Karpas-422 (cell line): ENCODE measurements around the gene PTCD3. TPM values are rescaled to one million over a fixed set of nuclear protein-coding genes. Genes with fewer than 3 reads are reported as not detected.
A peak's percentile ranks its signal among the peaks of the same experiment; 100 is the strongest.

Experiments
- DNase-seq: peaks from one replicate; pipeline ENCODE4 v3.0.0-alpha.2; 2015
- H2AFZ ChIP-seq: fragments of 200-600 bp; sonication (generic); 2 replicates; pipeline ENCODE4 v1.6.1; 2014; ENCODE audit warnings: antibody characterized with exemption, low read length, mixed read lengths
- H3K27ac ChIP-seq: fragments of 200-600 bp; sonication (generic); 2 replicates; pipeline ENCODE4 v1.5.1; 2014; ENCODE audit warnings: mild to moderate bottlenecking, low read length, moderate library complexity
- H3K27me3 ChIP-seq: fragments of 200-600 bp; sonication (generic); 2 replicates; pipeline ENCODE4 v1.6.1; 2014; ENCODE audit warnings: low read length, mixed read lengths
- H3K36me3 ChIP-seq: fragments of 200-600 bp; sonication (generic); 2 replicates; pipeline ENCODE4 v1.6.1; 2014; ENCODE audit warnings: low read length, mixed read lengths; ENCODE audit not compliant: insufficient read depth
- H3K4me1 ChIP-seq: fragments of 200-600 bp; sonication (generic); 2 replicates; pipeline ENCODE4 v1.6.1; 2014; ENCODE audit warnings: mild to moderate bottlenecking, low read length, mixed read lengths
- H3K4me2 ChIP-seq: fragments of 200-600 bp; sonication (generic); 2 replicates; pipeline ENCODE4 v1.6.1; 2014; ENCODE audit warnings: low read length, low read depth, mild to moderate bottlenecking; ENCODE audit not compliant: poor library complexity, severe bottlenecking
- H3K4me3 ChIP-seq: fragments of 200-600 bp; sonication (generic); 2 replicates; pipeline ENCODE4 v1.5.1; 2014; ENCODE audit warnings: mild to moderate bottlenecking, antibody characterized with exemption, low read length, mixed read lengths
- H3K79me2 ChIP-seq: fragments of 200-600 bp; sonication (generic); 2 replicates; pipeline ENCODE4 v1.6.1; 2014; ENCODE audit warnings: mild to moderate bottlenecking, low read length, mixed read lengths
- H3K9ac ChIP-seq: fragments of 200-600 bp; sonication (generic); 2 replicates; pipeline ENCODE4 v1.6.0; 2014; ENCODE audit warnings: low read length
- H3K9me2 ChIP-seq: fragments of 200-600 bp; sonication (generic), shearing (Covaris generic); replicated peaks from 2 replicates; pipeline ENCODE4 v1.6.0; 2014; ENCODE audit warnings: mild to moderate bottlenecking, low read length, moderate library complexity; ENCODE audit not compliant: insufficient read depth
- H3K9me3 ChIP-seq: fragments of 300-700, 200-600 bp; sonication (generic); 2 replicates; pipeline ENCODE4 v1.6.1; 2014; ENCODE audit warnings: low read length, mixed read lengths
- H4K20me1 ChIP-seq: fragments of 200-600 bp; sonication (generic); 2 replicates; pipeline ENCODE4 v1.6.1; 2014; ENCODE audit warnings: mild to moderate bottlenecking, antibody characterized with exemption, low read length, low read depth; ENCODE audit not compliant: insufficient read depth
- total RNA-seq: library from RNA; depleted of rRNA; stranded (reverse); fragments of >200 nt; shearing (Covaris generic); gene quantifications from 2 replicates; pipeline ENCODE4 v1.2.3, GENCODE V29; 2014; ENCODE audit warnings: low replicate concordance

Gene PTCD3
- total RNA-seq, 1 experiment from 2014 or later, result 248 TPM

- Histone ChIP-seq H3K79me2 (peaks cover 7% of the 10 kb centered on the region; the same call in 1 of the 2 replicates), H3K9ac (no peak overlapping the region), H3K4me3 (no peak overlapping the region), H3K27ac (no peak overlapping the region), H3K27me3 (no peaks in the 10 kb centered on the region), H3K9me3 (no peaks in the 10 kb centered on the region), H3K4me2 (no peak overlapping the region), H2AFZ (no peak overlapping the region), H3K9me2 (no peaks in the 10 kb centered on the region), H3K36me3 (peaks cover 70% of the 10 kb centered on the region), H4K20me1 (0 out of 2 replicates have a peak, but pooled peaks cover 4% of the 10 kb centered on the region), H3K4me1 (peaks cover 10% of the 10 kb centered on the region)
- DNase-seq, result no peak
Measured at GRCh38 chr2:86074811-86075210, 31.2 kb upstream of the PTCD3 start.

DNA sequence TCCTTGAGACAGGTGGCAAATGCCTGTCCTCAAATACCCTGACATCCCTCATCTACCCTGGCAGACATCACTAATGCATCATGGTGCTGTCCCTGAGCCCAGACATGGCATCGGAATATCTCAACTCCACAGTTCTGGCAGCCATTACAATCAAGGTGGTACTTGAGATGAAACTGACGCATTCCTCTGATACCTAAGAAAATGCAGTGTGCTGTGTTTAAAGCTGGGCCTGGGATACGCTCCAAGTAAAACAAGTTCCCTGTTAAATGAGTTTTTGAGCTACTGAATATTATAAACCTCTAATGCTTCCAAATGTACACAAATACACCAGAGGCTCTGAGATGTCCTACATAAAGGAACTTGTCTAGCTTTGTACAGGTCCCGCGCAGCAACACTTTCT is 30.1 kb upstream of the PTCD3 start:
- Histone ChIP-seq H3K9me2 (no peaks in the 10 kb centered on the region), H2AFZ (no peak overlapping the region), H3K27ac (no peak overlapping the region), H4K20me1 (peaks cover 4% of the 10 kb centered on the region; the same call in 1 of the 2 replicates), H3K36me3 (peaks cover 69% of the 10 kb centered on the region), H3K27me3 (no peaks in the 10 kb centered on the region), H3K79me2 (peaks cover 4% of the 10 kb centered on the region; the same call in 1 of the 2 replicates), H3K4me1 (peaks cover 20% of the 10 kb centered on the region), H3K9ac (no peak overlapping the region), H3K4me2 (no peak overlapping the region), H3K4me3 (no peak overlapping the region), H3K9me3 (no peaks in the 10 kb centered on the region)
- no peak for DNase-seq

- Histone ChIP-seq H3K27ac (no peak overlapping the region), H3K4me2 (no peak overlapping the region), H3K9me2 (no peaks in the 10 kb centered on the region)
Measured at GRCh38 chr2:86078774-86079545, 27.1 kb upstream of the PTCD3 start.

GRCh38 chr2:86079981-86080911 is 25.8 kb upstream of the PTCD3 start:
- no peak overlapping the region for H3K4me2 ChIP-seq
- peak; percentile 91 for DNase-seq
- no peak overlapping the region for H2AFZ ChIP-seq
- H3K27ac ChIP-seq, result no peak overlapping the region
- peaks cover 53% of the 10 kb centered on the region for H3K36me3 ChIP-seq
- H3K79me2 ChIP-seq, result 0 out of 2 replicates have a peak, but pooled peaks cover 3% of the 10 kb centered on the region
- no peaks in the 10 kb centered on the region for H3K27me3 ChIP-seq
- no peaks in the 10 kb centered on the region for H3K9me2 ChIP-seq
- no peaks in the 10 kb centered on the region for H3K9me3 ChIP-seq
- H3K9ac ChIP-seq, result no peak overlapping the region
- H3K4me3 ChIP-seq, result no peak overlapping the region
- H4K20me1 ChIP-seq, result peaks cover 5% of the 10 kb centered on the region; the same call in 1 of the 2 replicates
- H3K4me1 ChIP-seq, result peaks cover 9% of the 10 kb centered on the region

More at GRCh38 chr2:86078774-86079545, 27.1 kb upstream of the PTCD3 start:
- no peaks in the 10 kb centered on the region for H3K9me3 ChIP-seq
- H3K9ac ChIP-seq, result no peak overlapping the region
- H3K4me1 ChIP-seq, result peaks cover 9% of the 10 kb centered on the region
- H3K27me3 ChIP-seq, result no peaks in the 10 kb centered on the region
- H2AFZ ChIP-seq, result no peak overlapping the region
- peaks cover 5% of the 10 kb centered on the region; the same call in 1 of the 2 replicates for H4K20me1 ChIP-seq
- H3K36me3 ChIP-seq, result peaks cover 61% of the 10 kb centered on the region
- H3K4me3 ChIP-seq, result no peak overlapping the region
- H3K79me2 ChIP-seq, result 0 out of 2 replicates have a peak, but pooled peaks cover 3% of the 10 kb centered on the region
- no peak for DNase-seq

DNA sequence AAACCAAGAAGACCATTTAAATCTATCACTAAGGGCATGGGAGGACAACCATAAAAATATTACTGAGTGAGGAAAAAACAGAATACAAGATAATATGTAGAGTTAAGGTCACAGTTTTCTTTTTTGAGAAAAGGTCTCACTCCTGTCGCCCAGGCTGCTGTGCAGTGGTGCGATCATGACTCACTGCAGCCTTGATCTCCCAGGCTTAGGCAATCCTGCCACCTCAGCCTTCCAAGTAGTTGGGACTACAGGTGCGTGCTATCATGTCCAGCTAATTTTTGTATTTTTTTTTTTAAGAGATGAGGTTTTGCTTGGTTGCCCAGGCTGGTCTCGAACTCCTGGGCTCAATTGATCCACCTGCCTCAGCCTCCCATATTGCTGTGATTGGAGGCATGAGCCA is 24.3 kb upstream of the PTCD3 start:
- Histone ChIP-seq H3K79me2 (0 out of 2 replicates have a peak, but pooled peaks cover 3% of the 10 kb centered on the region), H3K36me3 (peaks cover 63% of the 10 kb centered on the region), H3K9ac (no peak overlapping the region), H3K27me3 (no peaks in the 10 kb centered on the region), H4K20me1 (peaks cover 5% of the 10 kb centered on the region; the same call in 1 of the 2 replicates), H3K27ac (no peak overlapping the region), H3K9me2 (no peaks in the 10 kb centered on the region), H3K9me3 (no peaks in the 10 kb centered on the region), H3K4me1 (peaks cover 9% of the 10 kb centered on the region), H3K4me3 (no peak overlapping the region), H2AFZ (no peak overlapping the region), H3K4me2 (no peak overlapping the region)
- DNase-seq, result no peak

DNA sequence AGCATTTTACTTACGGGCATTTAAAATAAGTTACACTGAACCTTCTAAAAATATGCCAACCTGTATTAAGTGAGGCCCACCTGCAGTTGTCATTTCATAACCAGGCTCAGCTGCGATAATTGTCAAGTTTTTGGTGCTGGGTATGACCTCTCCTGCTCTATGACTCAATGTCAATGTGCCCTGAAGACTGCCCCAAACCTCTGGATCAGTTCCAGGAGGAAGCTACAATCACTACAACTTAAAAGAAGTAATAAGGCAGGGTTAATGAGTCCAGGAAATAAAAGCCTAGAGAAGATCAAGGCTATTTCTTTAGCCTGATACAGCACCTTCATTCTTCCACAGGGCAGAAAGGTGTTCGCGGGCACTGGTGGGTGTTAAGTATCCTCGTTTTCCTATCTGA is 23.3 kb upstream of the PTCD3 start:
- Histone ChIP-seq H3K4me3 (no peak overlapping the region), H3K27ac (no peak overlapping the region), H3K79me2 (0 out of 2 replicates have a peak, but pooled peaks cover 3% of the 10 kb centered on the region), H3K9me2 (no peaks in the 10 kb centered on the region), H3K9ac (no peak overlapping the region), H3K4me1 (peaks cover 9% of the 10 kb centered on the region), H3K36me3 (peaks cover 67% of the 10 kb centered on the region), H2AFZ (no peak overlapping the region), H3K27me3 (no peaks in the 10 kb centered on the region), H3K9me3 (no peaks in the 10 kb centered on the region), H4K20me1 (peaks cover 5% of the 10 kb centered on the region; the same call in 1 of the 2 replicates), H3K4me2 (no peak overlapping the region)
- DNase-seq, result no peak

- peaks cover 14% of the 10 kb centered on the region for H3K79me2 ChIP-seq
- no peak overlapping the region for H3K9ac ChIP-seq
- H3K9me3 ChIP-seq, result no peaks in the 10 kb centered on the region
- peaks cover 6% of the 10 kb centered on the region; the same call in 1 of the 2 replicates for H4K20me1 ChIP-seq
- H3K4me3 ChIP-seq, result no peak overlapping the region
- H3K27me3 ChIP-seq, result no peaks in the 10 kb centered on the region
- no peaks in the 10 kb centered on the region for H3K9me2 ChIP-seq
- no peak overlapping the region for H3K27ac ChIP-seq
- H3K4me2 ChIP-seq, result no peak overlapping the region
- peaks cover 64% of the 10 kb centered on the region for H3K36me3 ChIP-seq
- DNase-seq, result no peak
- H2AFZ ChIP-seq, result no peak overlapping the region
- no peaks in the 10 kb centered on the region for H3K4me1 ChIP-seq
Measured at GRCh38 chr2:86087936-86088850, 17.8 kb upstream of the PTCD3 start.
